K562 (cell line): ENCODE data around the gene TM4SF4. TPM values are rescaled to one million over a fixed set of nuclear protein-coding genes. Genes with fewer than 3 reads are reported as not detected.

Experiments used
- ARHGAP35 ChIP-seq: fragments of 450-650 bp; IDR thresholded peaks from 2 replicates; pipeline ENCODE4 v1.6.1; 2018; ENCODE audit not compliant: partially characterized antibody
- CCNT2 ChIP-seq: IDR thresholded peaks from 2 replicates; pipeline ENCODE4 v1.6.1; 2011; ENCODE audit warnings: borderline replicate concordance, low read depth, mild to moderate bottlenecking, moderate library complexity, mixed read lengths, low read length; ENCODE audit not compliant: insufficient read length; ENCODE audit errors: extremely low read depth
- ILK ChIP-seq: fragments of 450-650 bp; IDR thresholded peaks from 2 replicates; pipeline ENCODE4 v1.6.1; 2016; ENCODE audit warnings: missing genetic modification characterization, low read depth, mild to moderate bottlenecking, missing compliant biosample characterization, moderate library complexity, borderline replicate concordance
- MAFK ChIP-seq: IDR thresholded peaks from 2 replicates; pipeline ENCODE4 v1.6.1; 2011; ENCODE audit warnings: low read length, improper control_type of control experiment
- TAF7 ChIP-seq: fragments of 450-650 bp; IDR thresholded peaks from 2 replicates; pipeline ENCODE4 v1.6.1; 2016; ENCODE audit warnings: missing genetic modification characterization, missing compliant biosample characterization
- WHSC1 ChIP-seq: IDR thresholded peaks from one replicate; pipeline ENCODE4 v1.6.1; 2012; ENCODE audit warnings: low read length, control low read depth, inconsistent platforms
- XRCC3 ChIP-seq: fragments of 450-650 bp; IDR thresholded peaks from 2 replicates; pipeline ENCODE4 v1.6.1; 2017; ENCODE audit warnings: mild to moderate bottlenecking, moderate library complexity
- ZNF232 ChIP-seq: sonication (generic); formaldehyde crosslinking; IDR thresholded peaks from 2 replicates; pipeline ENCODE4 v1.8.0; 2022; ENCODE audit warnings: mild to moderate bottlenecking, missing genetic modification reagents
- ZNF347 ChIP-seq: fragments of 450-650 bp; formaldehyde crosslinking; IDR thresholded peaks from 2 replicates; pipeline ENCODE4 v1.4.0; 2020; ENCODE audit warnings: low read depth, mild to moderate bottlenecking, moderate library complexity
- polyA plus RNA-seq, 8 experiments: library from polyadenylated mRNA; depleted of rRNA in 4 of 8; stranded (reverse) in 5 of 8; unstranded in 3 of 8; fragments of >200 nt; fragmentation: Nextera tagmentation in 2 of 8; fragmentation: Illumina TruSeq in 1 of 8; extraction: Ambion mirVana in 2 of 8; extraction: Trizol in 1 of 8; gene quantifications; 2 replicates each; pipeline versions ENCODE4 v1.2.1 to v1.2.3, GENCODE V29; 2011 to 2014; ENCODE audit warnings: inconsistent platforms in 1 of 8, missing spikeins in 1 of 8
- total RNA-seq, 7 experiments: library from RNA; depleted of rRNA in 6 of 7; stranded (reverse); fragments of >200 nt in 6 of 7; fragmentation: Illumina TruSeq in 2 of 7; extraction: Trizol in 2 of 7; gene quantifications; 2 replicates each; pipeline versions ENCODE4 v1.2.1 to v1.2.3, GENCODE V29; 2011 to 2021; ENCODE audit warnings: low replicate concordance in 1 of 7
- TF ChIP-seq, protein P1 (sequence below): fragments of 450-650 bp; formaldehyde crosslinking; IDR thresholded peaks from 2 replicates; pipeline ENCODE4 v1.4.0; 2020; ENCODE audit warnings: mild to moderate bottlenecking, moderate library complexity
- TF ChIP-seq, protein P2 (sequence below): sonication (generic); formaldehyde crosslinking; IDR thresholded peaks from 2 replicates; pipeline ENCODE4 v1.8.0; 2022; ENCODE audit warnings: mild to moderate bottlenecking, missing genetic modification reagents, borderline replicate concordance
- TF ChIP-seq, protein P3 (sequence below): fragments of 250-450 bp; sonication (Bioruptor Pico); IDR thresholded peaks from 2 replicates; pipeline ENCODE4 v1.9.0; 2021; ENCODE audit warnings: mild to moderate bottlenecking, inconsistent platforms
- TF ChIP-seq, protein P4 (sequence below), 2 experiments: IDR thresholded peaks; 2 replicates each; pipeline ENCODE4 v1.6.1; 2011; ENCODE audit warnings: borderline replicate concordance in 1 of 2, control low read depth in 1 of 2, low read depth in 1 of 2, low read length in 1 of 2, mild to moderate bottlenecking in 1 of 2, mixed read lengths in 1 of 2, moderate library complexity in 1 of 2; ENCODE audit not compliant: insufficient read depth in 1 of 2, insufficient read length in 1 of 2, poor library complexity in 1 of 2, severe bottlenecking in 1 of 2; ENCODE audit errors: extremely low read depth in 1 of 2

The TM4SF4 gene
- total and polyA plus RNA-seq, 9 of the 15 experiments (the other 6 are each of a cell fraction or from before 2014, with no cell fraction given) = 0.31 TPM; not detected in 8

DNA sequence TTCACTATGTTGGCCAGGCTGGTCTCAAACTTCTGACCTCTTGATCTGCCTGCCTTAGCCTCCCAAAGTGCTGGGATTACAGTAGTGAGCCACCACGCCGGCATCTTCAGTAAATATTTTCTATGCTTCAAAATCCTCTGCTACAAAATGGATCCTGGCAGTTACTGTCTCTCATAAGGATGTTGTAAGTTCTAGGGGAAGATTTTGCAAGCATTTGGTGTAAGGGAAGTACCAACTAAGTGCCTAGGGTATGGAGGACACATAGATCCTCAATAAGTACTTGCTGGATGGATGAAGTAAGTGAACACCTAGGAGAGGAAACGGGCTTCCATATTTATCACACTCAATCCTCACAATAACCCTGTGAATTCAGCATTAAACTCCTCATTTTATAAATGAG is 6.6 kb downstream of the TM4SF4 start (continued):
- TF ChIP-seq, protein P1, sequence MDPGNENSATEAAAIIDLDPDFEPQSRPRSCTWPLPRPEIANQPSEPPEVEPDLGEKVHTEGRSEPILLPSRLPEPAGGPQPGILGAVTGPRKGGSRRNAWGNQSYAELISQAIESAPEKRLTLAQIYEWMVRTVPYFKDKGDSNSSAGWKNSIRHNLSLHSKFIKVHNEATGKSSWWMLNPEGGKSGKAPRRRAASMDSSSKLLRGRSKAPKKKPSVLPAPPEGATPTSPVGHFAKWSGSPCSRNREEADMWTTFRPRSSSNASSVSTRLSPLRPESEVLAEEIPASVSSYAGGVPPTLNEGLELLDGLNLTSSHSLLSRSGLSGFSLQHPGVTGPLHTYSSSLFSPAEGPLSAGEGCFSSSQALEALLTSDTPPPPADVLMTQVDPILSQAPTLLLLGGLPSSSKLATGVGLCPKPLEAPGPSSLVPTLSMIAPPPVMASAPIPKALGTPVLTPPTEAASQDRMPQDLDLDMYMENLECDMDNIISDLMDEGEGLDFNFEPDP = no peak
- TF ChIP-seq ARHGAP35 = no peak
- TF ChIP-seq, protein P2, sequence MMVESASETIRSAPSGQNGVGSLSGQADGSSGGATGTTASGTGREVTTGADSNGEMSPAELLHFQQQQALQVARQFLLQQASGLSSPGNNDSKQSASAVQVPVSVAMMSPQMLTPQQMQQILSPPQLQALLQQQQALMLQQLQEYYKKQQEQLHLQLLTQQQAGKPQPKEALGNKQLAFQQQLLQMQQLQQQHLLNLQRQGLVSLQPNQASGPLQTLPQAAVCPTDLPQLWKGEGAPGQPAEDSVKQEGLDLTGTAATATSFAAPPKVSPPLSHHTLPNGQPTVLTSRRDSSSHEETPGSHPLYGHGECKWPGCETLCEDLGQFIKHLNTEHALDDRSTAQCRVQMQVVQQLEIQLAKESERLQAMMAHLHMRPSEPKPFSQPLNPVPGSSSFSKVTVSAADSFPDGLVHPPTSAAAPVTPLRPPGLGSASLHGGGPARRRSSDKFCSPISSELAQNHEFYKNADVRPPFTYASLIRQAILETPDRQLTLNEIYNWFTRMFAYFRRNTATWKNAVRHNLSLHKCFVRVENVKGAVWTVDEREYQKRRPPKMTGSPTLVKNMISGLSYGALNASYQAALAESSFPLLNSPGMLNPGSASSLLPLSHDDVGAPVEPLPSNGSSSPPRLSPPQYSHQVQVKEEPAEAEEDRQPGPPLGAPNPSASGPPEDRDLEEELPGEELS (CRISPR knock-in tag) = no peak
- TF ChIP-seq, protein P3, sequence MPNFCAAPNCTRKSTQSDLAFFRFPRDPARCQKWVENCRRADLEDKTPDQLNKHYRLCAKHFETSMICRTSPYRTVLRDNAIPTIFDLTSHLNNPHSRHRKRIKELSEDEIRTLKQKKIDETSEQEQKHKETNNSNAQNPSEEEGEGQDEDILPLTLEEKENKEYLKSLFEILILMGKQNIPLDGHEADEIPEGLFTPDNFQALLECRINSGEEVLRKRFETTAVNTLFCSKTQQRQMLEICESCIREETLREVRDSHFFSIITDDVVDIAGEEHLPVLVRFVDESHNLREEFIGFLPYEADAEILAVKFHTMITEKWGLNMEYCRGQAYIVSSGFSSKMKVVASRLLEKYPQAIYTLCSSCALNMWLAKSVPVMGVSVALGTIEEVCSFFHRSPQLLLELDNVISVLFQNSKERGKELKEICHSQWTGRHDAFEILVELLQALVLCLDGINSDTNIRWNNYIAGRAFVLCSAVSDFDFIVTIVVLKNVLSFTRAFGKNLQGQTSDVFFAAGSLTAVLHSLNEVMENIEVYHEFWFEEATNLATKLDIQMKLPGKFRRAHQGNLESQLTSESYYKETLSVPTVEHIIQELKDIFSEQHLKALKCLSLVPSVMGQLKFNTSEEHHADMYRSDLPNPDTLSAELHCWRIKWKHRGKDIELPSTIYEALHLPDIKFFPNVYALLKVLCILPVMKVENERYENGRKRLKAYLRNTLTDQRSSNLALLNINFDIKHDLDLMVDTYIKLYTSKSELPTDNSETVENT = no peak
- no peak for TF ChIP-seq ZNF347 (CRISPR knock-in tag)
- no peak for TF ChIP-seq TAF7
- TF ChIP-seq XRCC3 = no peak
- TF ChIP-seq, protein P4, sequence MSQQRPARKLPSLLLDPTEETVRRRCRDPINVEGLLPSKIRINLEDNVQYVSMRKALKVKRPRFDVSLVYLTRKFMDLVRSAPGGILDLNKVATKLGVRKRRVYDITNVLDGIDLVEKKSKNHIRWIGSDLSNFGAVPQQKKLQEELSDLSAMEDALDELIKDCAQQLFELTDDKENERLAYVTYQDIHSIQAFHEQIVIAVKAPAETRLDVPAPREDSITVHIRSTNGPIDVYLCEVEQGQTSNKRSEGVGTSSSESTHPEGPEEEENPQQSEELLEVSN (IDR thresholded peaks at IDR 0.05; ENCODE audit: borderline replicate concordance in 1 of 2, extremely low read depth in 1 of 2, insufficient read depth in 1 of 2, insufficient read length in 1 of 2, low read depth in 1 of 2, low read length in 1 of 2, poor library complexity in 1 of 2, severe bottlenecking in 1 of 2) = no peak
- TF ChIP-seq MAFK = no peak
- TF ChIP-seq ZNF232 (CRISPR knock-in tag) = no peak
- no peak for TF ChIP-seq ILK (tag)
- TF ChIP-seq WHSC1 = no peak
- TF ChIP-seq CCNT2 = no peak
